LHCN-M2 (cell line): Measurements from ENCODE around the gene STK17B. TPM values are rescaled to one million over a fixed set of nuclear protein-coding genes. Genes with fewer than 3 reads are reported as not detected.
"Not testable (repeated sequence)": the region's sequence is repeated elsewhere in the genome, so short reads cannot be mapped to it uniquely, and the experiment has no call there.

Source experiments
- DNase-seq: peaks from one replicate; pipeline ENCODE4 v3.0.0-alpha.2; 2012; ENCODE audit warnings: low read depth
- polyA plus RNA-seq: library from polyadenylated mRNA; unstranded; fragments of >200 nt; gene quantifications from one replicate; pipeline ENCODE4 v1.2.1, GENCODE V29; 2012; ENCODE audit warnings: missing spikeins
- total RNA-seq: library from RNA; depleted of rRNA; stranded (reverse); fragments of >200 nt; gene quantifications from 2 replicates; pipeline ENCODE4 v1.2.3, GENCODE V29; 2014; rRNA removed

Gene STK17B
- 119 and 126 TPM in 2 replicates for total RNA-seq
- polyA plus RNA-seq, result 21.2 TPM

DNA sequence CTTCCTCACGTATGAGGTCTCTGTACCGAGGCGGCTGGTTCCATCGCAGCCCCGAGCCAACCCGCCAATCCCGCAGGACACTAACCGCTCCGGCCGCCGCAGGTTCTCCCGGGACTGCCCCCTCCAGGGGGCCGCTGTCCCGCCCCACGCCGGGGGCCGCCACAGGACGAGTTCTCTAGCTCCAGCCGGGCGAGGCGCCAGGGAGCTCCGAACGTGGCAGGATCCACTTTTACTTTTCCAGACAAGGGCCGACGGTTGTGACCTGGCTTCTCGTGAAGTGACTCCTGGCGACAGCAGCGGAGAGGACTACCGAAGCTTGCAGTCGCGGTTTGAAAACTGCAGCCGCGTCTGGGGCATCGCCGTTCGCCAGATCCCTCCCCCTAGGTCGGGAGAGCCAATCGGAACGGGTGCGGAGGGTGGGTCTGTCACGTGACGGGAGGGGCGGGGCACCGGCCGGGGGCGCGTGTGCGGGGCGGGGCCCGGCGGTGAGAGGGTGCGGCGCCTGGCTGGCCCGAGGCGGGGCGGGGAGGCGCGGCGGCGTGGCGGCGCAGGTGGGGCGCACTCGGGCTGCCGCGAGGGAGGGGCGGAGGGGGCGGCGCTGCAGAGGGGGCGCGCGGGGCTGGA, at the start of gene STK17B:
Gene STK17B (minus strand): TSS at position 331 of the 624 bp plus-strand sequence. CDS start 8,195 bp downstream, outside the sequence.
- DNase-seq, result peak; percentile 95

DNA sequence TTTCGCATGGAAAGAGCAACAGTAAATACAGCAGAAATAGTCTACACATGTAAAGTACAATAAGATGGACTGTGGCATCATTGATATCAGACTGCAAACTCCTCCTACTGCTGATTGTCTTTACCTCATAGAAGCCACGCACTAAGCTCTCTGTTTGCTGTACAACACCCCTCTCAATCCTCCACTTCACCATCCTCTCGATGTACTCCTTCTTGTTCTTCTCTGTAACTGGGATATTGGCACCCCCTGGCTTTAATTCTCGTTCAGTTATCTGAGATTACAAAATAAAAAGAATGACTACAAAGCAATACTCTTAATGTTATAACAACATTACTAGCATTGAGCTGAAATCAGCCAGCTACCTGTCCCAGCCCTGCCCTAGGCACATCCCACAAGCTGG, 49.3 kb upstream of the STK17B start:
- DNase-seq, result no peak

DNA sequence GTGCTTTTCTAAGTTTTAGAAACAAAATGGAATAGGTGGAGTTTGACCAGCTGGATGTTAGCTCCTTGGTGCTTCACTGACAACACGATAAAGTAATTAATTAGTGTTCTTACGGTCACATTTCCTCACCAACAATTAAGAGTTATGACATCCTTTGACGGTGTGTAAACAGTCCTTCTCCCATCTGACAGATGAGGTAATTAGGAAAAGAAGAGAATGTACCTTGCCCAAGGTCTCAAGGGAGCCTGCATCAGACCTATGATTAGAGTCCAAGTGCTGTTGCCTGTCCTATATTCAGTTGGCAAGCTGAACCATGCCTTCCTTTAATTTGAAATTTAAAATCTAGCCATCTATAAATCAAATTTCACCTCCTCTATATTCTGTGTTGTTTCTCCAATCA, 48.3 kb upstream of the STK17B start:
- no peak for DNase-seq

DNA sequence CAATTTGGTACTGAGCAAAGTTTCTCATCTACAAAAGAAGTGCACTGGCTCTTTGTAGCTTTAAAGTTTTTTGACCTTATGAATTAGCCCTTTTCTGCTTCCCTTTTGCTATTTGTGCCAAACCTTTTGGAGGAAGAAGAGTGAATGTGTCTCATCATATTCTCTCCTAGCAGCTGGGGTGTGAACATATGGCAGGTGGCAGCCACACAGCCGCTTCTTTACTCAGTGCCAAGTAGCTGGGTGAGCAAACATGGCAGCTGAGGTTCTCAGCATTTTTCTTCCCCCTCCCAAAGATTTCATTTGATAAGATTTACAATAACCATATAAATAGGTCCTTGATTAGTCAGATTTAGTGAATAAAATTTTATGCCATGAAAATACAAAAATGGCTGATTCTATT, 46.7 kb upstream of the STK17B start:
- no peak for DNase-seq

DNA sequence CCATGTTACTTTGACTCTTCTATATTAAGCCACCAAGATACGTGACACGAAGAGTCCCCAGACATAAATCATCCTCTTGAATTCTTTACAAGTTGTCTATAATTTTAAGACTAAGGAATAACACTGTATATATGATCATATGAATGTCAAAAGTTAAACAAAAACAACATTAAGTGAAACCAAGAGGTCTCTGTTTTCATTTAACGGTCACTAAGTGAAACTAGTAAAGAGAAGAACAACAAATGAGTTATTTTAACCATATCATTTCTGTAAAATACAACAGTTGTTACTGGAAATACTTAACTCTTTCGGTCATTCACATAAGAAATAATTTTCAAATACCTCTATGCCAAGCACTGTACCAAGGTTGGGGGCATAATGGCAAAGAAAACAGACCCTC, 45.7 kb upstream of the STK17B start:
- no peak for DNase-seq

DNA sequence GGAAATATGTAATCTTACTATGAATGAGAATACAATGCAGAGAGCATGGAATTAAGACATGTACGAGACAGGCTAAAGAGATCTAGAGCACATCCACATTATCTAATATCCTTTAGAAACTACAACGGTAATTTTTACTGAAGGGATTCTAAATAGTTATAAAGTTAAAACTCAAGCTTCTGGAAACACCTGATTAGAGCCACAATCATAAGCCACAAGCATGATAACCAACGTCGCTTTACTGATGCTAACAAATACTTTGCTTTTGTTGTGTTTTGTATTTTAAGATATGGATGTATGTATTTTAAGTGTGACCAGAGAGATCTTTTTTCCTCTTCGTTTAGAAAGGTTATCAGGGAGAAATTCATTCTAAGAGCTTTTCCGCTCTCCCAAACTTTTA, 44.0 kb upstream of the STK17B start:
- DNase-seq, result no peak

DNA sequence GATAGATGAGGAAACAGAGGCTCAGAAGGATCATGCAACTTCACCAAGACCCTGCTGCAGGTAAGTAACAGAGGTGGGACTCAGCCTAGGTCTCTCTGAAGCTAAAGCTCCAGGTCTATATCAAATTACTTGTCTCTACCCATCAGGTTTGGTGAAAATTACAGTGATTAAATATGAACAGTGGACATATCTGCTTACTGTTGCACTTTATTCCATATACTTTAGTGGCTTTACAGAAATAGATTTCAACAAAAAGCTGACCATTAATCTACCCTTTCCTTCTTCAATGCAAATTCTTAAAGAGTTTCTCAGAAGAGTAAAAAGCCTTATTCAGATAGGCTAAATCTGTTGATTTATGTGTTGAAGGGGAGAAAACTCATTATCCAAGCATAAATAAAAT, 42.8 kb upstream of the STK17B start:
- no peak for DNase-seq

DNA sequence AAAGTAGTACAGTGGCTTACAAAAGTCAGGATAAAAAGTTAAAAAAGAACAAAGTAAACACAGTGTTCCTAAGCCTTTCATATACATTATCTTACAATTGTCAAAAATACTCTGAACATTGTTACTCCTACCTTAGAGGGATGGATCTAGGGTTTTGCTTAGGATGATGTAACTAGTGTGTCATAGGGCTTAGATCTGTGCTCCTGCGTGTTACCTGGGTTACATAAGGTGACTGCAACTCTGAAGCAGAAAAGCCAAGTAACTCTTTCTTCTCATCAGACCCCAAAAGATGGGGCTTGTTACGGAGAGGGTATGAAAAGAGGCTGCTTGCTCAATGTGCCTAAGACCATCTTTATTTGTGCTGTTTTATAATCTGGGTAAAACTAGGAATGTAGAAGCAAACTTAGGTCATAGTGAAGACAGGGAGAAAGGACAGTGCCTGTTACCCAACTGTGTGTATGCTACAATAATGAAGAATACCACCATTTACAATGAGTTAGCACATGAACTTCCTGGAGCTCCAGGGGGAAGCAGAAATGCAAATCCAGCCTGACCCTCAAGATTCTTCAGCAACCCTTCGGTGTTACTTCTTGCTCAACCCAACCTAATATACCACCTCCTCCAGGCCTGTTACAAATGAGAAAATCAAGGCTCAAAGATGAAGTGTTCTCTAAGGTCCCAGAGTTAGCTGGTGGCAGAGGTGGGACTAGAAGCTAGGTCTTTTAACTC, 42.0 kb upstream of the STK17B start:
- no peak for DNase-seq

DNA sequence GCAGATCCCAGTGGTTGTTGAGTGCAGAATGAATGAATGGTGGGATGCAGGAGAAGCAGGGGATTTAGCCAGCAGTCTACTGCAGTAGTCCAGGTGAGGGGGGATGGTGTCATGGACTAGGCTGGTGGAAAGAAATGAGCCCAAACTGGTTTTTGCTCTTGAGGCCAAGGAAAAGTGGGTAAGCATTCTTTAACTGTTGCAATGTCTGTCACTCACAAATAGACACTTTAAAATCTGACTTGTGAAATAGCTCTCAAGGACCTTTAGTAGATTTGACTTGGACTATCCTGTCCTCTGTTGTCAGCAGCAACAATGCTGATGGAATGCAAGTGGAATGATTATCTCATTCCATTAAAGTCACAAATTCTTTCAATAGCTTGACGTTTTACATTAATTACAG, 37.5 kb upstream of the STK17B start:
- DNase-seq, result no peak

DNA sequence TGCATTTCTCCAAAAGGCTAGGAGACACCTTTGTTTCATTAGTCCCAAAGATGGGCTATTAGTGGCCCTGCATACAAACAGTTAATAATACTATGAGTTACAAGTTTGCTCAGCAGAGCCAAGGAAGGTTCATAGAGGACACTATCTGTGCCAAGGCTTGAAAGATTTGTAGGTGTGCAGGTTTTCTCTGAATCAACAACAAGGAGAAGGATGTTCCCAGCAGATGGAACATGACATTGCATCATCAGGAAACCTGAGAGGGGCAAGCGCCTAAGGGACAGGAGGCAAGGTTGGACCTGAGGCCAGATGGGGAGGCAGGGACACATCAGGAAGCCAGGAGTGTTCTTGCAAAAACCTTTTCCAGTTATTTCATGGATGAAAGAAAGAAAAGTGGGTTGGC, 35.4 kb upstream of the STK17B start:
- DNase-seq, result no peak

DNA sequence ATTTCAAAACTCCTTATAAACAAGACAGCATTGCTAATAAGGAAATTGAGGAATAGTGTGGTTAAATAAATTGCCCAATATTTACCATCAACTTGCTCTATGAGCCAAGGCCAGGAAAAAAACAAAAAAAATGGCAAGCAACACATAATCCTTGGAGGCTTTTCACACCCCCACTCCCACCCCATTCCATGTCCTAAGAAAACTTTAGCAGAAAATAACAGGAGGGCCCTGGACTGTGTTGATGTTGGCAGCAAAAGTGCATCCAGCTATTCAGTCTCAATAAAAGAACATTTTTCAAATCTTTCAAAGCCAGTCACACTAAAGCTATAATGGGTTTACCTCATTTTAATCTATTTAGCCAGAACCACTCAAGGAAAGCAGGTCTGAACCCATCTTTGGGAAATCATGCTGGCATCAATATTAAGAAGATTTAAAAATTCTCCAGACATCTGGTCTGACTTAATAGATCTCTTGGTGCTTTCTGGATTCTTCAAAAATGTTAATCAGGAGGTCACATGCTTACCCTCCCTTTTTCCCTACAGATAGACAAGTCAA, 34.6 kb upstream of the STK17B start:
- peak; percentile 57 for DNase-seq

DNA sequence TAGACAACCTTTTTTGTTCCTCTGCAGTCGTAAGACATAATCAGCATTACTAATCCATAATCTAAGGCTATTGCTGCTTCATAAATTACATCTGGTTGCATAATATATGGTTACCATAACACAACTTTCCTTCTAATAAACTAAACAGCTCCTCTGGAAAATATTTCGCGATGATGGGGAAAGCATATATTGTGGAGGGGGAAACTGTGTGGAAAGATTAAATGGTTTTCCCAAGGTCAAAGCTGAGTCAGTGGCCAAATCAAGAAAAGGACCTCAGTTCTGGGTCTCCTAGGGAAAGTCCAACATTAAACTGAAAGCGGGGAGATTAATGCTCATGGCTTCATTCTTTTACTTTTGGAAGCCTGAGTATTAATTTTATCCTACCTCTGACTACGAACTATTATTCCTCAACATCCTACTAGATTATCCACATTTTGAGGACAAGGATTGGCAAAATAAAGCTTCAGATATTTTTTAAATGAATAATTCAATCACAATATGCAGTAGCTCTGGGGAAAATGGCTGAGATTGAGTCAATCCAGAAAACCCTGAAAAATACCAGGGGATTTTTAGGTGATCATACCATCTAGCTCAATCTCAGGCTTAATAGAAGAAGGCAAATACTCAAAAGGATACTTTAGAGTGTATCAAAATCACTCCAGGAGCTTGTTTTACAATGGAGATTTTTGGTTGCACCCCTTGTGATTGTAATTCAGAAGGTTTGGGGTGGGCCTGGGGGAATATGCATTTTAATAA, 33.8 kb upstream of the STK17B start:
- no peak for DNase-seq

DNA sequence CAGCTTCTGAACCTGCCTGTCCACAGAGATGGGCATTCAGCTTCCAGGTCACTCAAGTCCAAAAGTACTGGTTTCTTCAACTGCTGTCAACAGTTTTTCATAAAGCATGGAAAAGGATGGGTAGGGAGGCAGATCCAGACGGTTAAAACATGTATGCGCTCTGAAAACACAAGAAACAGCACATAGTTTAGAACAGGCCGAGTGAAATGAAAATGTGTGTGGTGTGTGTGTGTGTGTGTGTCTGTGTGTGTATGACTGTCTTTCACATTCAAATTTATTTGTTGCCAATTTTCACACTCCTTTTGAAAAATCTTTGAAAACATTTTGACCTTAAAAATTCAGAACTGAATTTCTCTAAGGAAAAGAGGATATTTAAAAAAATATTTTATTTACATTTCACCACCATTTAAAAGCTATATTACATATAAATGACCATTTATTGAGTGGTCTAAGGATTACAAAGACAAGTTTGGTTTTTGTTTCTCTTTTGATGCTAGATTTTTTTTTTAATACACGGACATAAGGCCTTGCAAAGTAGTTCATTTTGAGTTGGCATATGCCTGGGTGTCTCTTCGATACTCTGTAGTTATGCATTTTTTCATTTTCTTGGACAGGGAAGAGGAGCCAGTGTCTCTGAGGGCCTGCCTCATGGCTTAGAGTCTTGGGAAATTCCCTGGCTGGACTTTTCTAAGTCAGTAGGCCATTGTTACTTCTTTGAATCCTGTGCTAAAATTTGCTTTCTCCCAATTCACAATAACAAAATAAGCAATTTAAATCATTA, 30.0 kb upstream of the STK17B start:
- no peak for DNase-seq

DNA sequence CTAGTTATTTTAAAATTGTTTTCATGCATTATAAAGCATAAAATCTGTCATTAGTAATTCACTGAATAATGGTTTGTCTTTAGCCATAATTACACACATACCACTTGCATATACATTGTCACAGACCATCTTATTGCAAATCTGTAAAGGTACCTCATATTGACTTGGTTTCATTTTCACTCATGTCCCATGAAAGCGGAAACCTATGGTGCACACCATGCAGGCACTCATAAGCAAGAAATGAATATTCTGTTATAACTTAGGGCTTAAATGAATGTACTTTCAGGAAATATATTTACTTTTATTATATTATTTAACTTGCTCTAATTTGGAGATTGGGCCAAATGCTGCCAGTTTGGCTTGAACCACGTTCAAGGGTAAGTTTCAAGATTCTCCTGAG, 29.2 kb upstream of the STK17B start:
- DNase-seq, result no peak

DNA sequence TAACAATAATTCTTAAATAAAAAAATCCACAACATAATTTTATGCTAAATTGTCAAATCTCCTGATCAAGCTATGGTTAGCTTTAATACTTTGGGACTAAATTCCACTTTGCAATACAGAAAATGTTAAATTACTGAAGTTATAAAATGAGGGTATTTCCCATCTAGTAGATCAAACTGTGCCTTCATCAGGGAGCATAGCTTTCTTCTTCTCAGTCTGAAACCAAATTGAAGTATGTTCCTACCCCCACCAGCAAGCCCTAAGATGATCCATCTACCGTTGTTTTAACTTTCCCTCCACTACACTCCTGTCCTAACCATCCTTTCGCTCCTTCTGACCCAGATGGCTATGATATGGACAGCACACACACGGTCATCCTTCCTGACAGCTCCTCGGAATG, 24.4 kb upstream of the STK17B start:
- no peak for DNase-seq

DNA sequence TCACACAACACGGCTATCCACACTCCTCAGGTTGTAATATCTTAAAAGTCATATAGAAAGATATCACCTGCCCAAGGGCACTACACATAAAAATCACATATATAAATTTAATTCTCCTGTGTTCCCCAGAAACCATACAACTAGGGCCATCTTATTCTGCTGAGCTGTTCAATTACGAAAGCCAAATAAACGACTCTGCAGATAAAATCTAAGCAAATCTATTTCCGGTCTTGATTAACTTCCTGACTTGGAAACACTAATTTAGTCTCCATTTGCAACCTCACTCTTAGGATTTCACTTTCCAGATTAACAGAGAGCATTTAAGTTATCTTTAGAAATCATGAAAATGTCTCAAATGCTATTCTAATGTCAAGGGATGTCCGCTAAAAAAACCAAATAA, 23.9 kb upstream of the STK17B start:
- no peak for DNase-seq

DNA sequence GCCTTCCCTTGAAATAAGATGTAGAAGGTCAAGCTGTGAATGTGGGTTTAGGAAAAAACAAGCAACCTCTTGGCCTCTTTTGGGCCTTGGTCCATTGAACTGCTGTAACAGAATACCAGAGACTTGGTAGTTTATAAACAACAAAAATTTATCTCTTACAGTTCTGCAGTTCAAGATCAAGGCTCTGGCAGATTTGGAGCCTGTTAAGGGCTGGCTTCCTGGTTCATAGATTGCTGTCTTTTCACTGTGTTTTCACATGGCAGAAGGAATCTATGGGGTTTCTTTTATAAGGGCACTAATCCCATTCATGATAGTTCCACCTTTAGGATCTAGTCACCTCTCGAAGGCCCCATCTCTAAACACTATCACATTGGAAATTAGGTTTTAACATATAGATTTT, 20.2 kb upstream of the STK17B start:
- no peak for DNase-seq

DNA sequence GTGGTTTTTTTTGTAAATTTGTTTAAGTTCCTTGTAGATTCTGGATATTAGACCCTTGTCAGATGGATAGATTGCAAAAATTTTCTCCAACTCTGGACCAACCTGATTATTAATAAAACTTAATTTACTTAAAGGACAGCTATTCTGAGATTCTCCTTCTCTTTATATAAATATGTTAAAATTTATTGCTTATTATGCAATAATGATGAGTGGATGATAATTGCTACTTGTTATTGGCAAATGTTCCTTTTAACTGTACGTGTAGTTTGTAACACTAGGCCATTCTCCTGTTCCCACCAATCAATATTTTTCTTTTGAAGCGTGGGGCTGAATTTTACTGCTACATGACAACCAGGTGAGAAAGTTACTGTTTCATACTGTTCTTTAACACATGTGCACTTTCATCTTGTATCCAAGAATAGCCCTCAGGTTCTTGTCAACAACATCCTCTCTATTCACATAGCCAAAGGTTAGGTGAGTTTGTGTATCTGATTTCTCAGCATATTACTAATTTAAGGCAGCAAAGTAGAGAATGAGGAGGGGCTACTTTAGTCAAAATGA, 16.6 kb upstream of the STK17B start:
- DNase-seq, result no peak

DNA sequence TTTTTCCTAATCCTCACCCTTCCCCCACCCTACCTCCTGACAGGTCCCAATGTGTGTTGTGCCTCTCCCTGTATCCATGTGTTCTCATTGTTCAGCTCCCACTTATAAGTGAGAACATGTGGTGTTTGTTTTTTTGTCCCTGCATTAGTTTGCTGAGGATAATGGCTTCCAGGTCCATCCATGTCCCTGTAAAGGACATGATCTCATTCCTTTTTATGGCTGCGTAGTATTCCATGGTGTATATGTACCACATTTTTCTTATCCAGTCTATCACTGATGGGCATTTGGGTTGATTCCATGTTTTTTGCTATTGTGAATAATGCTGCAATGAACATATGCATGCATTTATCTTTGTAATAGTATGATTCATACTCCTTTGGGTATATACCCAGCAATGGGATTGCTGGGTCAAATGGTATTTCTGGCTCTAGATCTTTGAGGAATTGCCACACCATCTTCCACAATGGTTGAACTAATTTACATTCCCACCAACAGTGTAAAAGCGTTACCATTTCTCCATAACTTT, 15.9 kb upstream of the STK17B start:
- not testable (repeated sequence) for DNase-seq

DNA sequence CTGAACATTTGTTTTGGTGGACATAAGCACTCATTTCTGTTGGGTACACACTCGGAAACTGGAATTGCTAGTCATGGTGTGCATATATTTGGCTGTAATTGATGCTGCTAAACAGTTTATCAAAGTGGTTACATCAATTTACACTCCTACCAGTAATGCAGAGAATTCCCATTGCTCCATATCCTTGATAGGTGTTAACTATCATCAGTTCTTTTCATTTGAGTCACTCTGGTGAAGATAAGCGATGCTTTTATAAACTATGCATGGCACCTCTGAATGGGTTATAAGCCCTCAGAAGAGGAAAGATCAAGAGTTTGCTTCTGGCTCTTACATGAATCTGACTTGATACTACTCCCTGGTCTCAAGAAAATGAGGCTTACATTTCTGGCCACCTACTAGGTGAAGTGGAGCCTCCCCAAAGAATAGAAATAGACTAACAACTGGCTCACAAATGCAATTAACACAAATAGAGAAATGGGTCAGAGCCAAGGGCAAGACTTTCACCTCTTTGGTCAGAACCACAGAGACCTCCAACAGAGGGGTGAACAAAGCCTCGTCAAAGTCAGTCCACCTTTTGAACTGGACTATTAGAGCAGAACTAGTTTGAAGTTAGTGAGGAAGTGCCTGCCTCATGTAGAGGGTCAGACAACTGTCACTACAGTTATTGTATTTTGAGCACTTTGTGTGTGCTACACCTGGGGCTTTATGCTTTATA, 15.0 kb upstream of the STK17B start:
- no peak for DNase-seq
